Epithelial cell of prostate (primary cell): ENCODE results near the gene PARN.
A peak's percentile ranks its signal among the peaks of the same experiment; 100 is the strongest.
"Not testable (repeated sequence)": the region's sequence is repeated elsewhere in the genome, so short reads cannot be mapped to it uniquely, and the experiment has no call there.

ENCODE experiments used
- DNase-seq: peaks from one replicate; pipeline ENCODE4 v3.0.0-alpha.2; 2011; ENCODE audit warnings: low read depth, low spot score
- H3K27ac ChIP-seq: fragments of 450-650 bp; 2 replicates; pipeline ENCODE4 v1.5.1; 2017; ENCODE audit warnings: mild to moderate bottlenecking

The PARN gene

DNA sequence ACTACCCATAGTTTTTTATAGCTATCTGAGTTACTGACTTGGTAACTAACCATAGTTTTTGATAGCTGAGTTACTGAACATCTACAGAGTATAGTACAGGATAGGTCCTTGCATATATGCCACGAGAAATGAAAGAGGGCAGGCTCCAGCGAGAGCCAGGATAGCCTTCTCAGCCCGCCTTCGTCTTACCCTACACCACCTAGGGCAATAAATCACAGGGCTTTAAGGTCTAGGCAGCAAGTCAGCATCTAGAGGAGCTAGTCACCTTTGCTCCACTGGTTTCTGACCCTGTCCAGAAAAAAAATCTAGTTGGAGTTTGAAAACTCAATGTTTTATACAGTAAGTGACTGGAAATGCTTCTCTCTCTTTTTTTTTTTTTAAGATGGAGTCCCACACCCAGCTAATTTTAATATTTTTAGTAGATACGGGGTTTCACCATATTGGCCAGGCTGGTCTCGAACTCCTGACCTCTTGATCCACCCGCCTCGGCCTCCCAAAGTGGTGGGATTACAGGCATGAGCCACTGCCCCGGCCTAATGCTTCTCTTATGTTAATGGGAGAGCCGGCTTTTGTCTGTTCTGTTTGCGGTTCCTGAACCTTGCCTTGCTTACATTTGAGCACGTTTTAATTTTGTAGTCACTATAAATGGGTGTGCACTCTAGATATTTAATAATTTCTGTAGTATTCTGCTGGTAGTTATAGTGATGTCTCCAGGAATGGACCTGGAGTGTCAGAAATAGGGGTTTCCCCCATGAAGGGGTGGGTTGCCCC is 5.5 kb upstream of the PARN start:
- H3K27ac ChIP-seq: peak overlapping the region; percentile 54
- DNase-seq: no peak

GRCh38 chr16:14634389-14634725 is 4.3 kb upstream of the PARN start:
- DNase-seq: no peak
- H3K27ac ChIP-seq: no peak overlapping the region

GRCh38 chr16:14632693-14633569 is 2.9 kb upstream of the PARN start, which contains the start of gene BFAR:
Gene BFAR (plus strand): TSS chr16:14632951. CDS start chr16:14644347, 11,396 bp downstream.
- H3K27ac ChIP-seq: peak within 1 kb of the TSS; percentile 84
- DNase-seq: peak; percentile 69

DNA sequence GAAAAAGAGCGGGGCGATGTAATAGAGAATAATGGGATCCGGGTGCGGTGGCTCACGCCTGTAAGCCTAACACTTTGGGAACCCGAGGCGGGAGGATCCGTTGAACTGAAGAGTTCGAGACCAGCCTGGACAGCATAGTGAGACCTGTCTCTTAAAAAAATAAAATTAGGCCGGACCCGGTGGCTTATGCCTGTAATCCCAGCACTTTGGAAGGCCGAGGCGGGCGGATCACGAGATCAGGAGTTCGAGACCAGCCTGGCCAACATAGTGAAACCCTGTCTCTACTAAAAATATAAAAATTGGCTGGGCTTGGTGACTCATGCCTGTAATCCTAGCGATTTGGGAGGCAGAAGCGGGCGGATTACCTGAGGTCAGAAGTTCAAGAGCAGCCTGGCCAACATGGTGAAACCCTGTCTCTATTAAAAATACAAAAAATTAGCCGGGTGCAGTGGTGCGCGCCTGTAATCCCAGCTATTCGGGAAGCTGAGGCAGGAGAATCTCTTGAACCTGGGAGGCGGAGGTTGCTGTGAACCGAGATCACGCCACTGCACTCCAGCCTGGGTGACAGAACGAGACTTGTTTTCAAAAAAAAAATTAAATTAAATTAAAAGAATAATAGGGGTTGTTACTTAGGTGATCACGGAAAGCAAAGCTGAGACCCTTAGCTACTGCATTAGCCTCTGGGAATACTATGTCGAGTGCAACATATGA is 715 bp upstream of the PARN start:
- DNase-seq: not testable (repeated sequence)
- peak overlapping the region; percentile 79 for H3K27ac ChIP-seq

- H3K27ac ChIP-seq: peak overlapping the region; percentile 79
- no peak for DNase-seq
Measured at GRCh38 chr16:14629612-14629918, 495 bp downstream of the PARN start.

DNA sequence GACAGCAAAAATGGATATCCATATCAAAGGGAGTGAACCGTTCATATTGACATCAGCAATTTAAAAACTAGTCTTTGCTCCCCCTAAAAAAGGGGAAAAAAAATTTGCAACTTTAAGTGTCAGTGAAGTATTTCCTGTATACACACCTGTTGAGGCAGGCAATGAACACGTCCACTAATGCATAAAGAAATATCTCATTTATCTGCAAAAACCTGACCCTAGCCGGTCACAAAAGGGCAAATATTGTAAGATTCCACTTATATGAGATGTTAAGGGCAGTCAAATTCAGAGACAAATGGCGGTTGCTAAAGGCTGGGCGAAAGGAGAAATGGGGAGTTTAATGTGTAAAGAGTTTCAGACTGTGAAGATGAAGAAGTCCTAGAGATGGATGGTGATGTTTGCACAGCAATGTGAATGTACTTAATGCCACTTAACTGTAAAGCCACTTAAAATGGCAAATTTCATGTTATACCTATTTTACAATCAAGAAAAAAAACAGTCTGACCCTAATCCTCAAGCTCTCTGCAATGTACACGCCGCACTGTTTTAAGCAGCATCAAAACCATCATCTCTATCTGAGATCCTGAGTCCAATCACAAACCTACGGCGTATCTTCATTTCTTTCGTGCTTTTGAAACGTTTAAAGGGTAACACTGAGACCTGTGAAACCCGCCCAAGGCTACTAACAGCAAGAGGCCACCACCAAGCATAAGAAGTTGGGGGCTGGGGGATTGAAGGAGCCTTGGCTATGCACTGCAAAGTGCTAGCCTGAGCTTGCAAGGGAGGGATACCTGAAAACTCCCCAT is 1.1 kb downstream of the PARN start:
- H3K27ac ChIP-seq: peak overlapping the region; percentile 79
- no peak for DNase-seq

GRCh38 chr16:14627078-14627477 is 3.0 kb downstream of the PARN start:
- no peak overlapping the region for H3K27ac ChIP-seq
- no peak for DNase-seq

GRCh38 chr16:14618566-14618965 is 11.5 kb downstream of the PARN start:
- no peak for DNase-seq
- no peak overlapping the region for H3K27ac ChIP-seq

DNA sequence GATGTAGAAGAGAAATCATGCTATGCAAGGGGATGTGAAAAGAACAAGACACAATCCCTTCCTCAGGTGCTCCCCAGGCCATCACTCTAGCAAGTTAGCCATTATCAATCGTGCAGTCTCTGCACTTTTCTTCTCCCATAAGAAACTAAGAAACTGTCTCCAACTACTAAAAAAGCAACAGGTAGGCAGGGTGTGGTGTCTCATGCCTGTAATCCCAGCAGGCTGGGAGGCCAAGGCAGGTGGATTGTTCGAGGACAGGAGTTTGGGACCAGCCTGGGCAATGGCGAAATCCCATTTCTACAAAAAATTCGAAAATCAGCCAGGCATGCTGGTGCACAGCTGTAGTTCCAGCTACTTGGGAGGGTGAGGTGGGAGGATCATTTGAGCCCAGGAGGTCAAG is 13.8 kb downstream of the PARN start:
- no peak for DNase-seq
- no peak overlapping the region for H3K27ac ChIP-seq

- H3K27ac ChIP-seq: no peak overlapping the region
- no peak for DNase-seq
Measured at GRCh38 chr16:14613991-14614390, 16.1 kb downstream of the PARN start.

DNA sequence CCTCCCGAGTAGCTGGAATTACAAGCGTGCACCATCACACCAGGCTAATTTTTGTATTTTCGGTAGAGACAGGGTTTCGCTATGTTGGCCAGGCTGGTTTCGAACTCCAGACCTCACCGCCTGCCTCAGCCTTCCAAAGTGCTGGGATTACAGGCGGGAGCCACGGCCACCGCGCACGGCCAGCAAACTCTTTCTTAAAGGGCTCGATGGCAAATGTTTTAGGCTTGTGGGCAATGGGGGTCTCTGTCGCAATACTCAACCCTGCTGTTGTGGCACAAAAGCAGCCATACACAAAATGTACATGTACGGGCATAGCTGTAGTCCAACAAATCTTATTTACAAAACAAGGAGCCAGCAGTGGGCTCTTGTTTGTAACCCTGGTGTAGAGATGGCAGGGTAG is 18.4 kb downstream of the PARN start:
- H3K27ac ChIP-seq: no peak overlapping the region
- DNase-seq: no peak

GRCh38 chr16:14609716-14610115 is 20.3 kb downstream of the PARN start:
- no peak for DNase-seq
- no peak overlapping the region for H3K27ac ChIP-seq

DNA sequence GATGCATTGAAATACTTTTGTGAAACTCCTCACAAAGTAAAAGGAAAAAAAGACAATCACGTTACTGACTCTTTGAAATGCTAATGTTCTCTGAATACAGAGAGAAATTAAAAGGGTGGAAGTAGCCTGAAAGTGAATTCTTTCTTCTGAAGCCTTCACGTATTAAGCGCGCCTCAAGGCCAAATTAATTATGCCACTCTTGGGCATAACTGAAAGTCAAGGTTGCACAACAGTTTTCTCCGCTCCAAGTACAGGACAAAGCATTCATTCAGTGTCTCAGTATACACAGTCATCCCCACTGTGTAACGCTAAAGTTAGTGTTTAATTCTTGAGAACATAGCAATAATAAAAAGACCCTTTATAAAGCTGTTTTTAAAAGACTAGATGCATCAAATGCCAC is 21.5 kb downstream of the PARN start:
- DNase-seq: no peak
- no peak overlapping the region for H3K27ac ChIP-seq

DNA sequence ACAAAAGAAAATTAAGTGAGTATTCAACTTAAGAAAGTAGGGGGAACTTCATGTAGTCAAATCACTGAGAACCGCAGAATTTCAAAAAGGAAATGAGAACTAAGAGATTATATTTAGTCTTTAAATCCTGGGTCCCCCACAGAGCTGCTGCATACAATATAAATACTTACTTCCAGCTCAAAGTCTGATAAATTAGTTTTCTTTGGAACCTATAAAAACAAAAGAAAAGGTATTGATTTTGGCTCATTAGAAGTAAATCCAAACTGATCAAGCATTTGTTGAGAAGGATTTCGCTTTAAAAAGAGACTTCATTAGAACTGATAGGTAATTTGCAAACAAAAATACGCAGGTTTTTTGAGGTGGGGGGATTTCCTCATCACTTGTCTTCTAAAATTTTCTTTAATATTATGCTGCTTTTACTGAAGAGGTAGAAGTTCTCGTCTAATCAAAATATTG is 21.9 kb downstream of the PARN start:
- no peak for DNase-seq
- H3K27ac ChIP-seq: no peak overlapping the region

DNA sequence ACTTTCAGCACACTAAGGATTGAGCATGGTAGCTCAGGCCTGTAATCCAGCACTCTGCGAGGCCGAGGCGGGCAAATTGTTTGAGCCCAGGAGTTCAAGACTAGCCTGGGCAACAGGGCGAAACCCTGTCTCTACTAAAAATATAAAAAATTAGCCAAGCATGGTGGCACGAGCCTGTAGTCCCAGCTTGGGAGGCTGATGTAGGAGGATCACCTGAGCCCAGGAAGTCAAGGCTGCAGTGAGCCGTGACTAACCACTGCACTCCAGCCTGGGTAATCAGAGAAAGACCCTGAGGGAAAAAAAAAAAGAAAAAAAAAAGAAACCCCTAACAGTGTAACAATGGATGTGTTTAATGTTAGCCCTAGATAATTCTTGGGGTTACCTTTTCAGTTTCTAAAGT is 24.0 kb downstream of the PARN start:
- no peak overlapping the region for H3K27ac ChIP-seq
- no peak for DNase-seq

DNA sequence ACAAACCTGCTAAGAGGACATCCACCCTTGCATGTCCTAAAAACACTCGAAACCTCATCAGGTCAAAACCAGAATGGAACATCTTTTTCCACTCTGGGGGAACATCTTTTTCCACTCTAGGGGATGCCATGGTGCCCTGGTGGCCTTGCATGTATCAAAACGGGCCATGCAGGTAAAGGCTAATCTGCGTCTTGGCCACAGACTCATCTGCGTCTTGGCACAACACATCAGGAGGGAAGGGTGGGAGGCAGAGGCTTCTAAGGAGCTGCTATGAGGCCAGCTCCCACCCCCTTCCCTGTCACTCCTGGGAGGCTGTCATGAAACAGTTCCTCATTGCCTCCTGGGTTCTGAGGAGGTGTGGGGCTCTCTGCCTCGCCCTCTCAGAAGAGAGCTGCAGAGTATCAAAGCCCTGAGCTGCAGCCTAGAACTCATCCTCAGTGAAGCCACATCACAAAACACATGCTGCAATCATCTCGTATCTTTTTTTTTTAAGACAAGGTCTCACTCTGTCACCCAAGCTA is 27.6 kb downstream of the PARN start:
- DNase-seq: no peak
- H3K27ac ChIP-seq: no peak overlapping the region

DNA sequence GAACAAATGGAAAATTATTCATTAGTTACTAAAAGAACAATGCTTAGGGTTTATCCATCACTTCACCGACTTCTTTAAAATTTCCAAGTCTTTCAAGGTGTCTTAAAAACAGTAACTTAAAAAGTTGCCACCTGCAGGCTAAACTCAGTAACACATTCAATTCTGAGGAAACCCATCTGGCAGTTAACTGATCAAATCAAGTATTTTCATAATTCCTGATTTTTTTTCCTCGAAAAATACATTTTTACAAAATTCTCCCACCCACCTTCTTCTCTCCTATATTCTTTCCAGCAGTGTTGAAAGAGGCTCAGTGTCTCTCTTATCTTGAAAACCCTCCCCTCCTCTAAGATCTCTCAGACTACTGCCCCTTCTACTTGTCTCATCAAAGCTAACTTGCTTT is 29.9 kb downstream of the PARN start:
- no peak for DNase-seq
- H3K27ac ChIP-seq: no peak overlapping the region

GRCh38 chr16:14586637-14587305 is 43.3 kb downstream of the PARN start:
- H3K27ac ChIP-seq: no peak overlapping the region
- DNase-seq: no peak

GRCh38 chr16:14585287-14585686 is 44.8 kb downstream of the PARN start:
- DNase-seq: no peak
- no peak overlapping the region for H3K27ac ChIP-seq
